Subcutaneous adipose tissue (tissue), 4 donors: ENCODE measurements around the gene FGD5. TPM values are rescaled to one million over a fixed set of nuclear protein-coding genes. Genes with fewer than 3 reads are reported as not detected.

ENCODE experiments used
- total RNA-seq, 4 donors: library from RNA; depleted of rRNA; stranded (reverse); fragments of >200 nt; gene quantifications; one replicate each; pipeline ENCODE4 v1.1.0, GENCODE V29; 2016
- TF ChIP-seq, protein P1 (sequence below): fragments of 450-650 bp; IDR thresholded peaks from one replicate; pipeline ENCODE4 v1.5.1; 2016; ENCODE audit warnings: low read depth, mild to moderate bottlenecking, control low read depth, antibody characterized with exemption, moderate library complexity

The FGD5 gene
- total RNA-seq, 4 donors from 2014 or later = 18.2 to 62.9 (median 27.6) TPM

GRCh38 chr3:14823910-14824629 lies 5.3 kb downstream of the FGD5 start:
- TF ChIP-seq, protein P1, sequence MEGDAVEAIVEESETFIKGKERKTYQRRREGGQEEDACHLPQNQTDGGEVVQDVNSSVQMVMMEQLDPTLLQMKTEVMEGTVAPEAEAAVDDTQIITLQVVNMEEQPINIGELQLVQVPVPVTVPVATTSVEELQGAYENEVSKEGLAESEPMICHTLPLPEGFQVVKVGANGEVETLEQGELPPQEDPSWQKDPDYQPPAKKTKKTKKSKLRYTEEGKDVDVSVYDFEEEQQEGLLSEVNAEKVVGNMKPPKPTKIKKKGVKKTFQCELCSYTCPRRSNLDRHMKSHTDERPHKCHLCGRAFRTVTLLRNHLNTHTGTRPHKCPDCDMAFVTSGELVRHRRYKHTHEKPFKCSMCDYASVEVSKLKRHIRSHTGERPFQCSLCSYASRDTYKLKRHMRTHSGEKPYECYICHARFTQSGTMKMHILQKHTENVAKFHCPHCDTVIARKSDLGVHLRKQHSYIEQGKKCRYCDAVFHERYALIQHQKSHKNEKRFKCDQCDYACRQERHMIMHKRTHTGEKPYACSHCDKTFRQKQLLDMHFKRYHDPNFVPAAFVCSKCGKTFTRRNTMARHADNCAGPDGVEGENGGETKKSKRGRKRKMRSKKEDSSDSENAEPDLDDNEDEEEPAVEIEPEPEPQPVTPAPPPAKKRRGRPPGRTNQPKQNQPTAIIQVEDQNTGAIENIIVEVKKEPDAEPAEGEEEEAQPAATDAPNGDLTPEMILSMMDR = no peak

DNA sequence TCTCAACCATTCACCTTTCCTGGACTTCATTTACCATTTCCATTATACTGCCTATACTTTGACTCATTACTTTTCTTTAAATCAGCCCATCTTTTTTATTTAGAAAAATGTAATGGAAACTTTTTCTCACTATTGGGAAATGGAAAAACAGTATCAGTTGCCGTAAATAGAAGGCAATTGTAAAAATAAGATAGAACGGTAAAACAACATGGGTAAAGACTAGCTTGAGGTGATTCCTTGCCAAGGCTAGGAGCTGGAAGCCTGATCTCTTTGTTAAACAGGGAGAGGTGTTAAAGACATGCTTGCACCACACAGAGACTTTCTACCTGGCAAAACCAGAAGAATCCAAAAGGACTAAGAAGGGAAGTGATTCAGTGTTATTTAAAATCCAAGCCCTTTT lies 5.9 kb downstream of the FGD5 start:
- TF ChIP-seq, protein P1 = no peak

- TF ChIP-seq, protein P1 = no peak
These were observed 7.3 kb downstream of the FGD5 start for GRCh38 chr3:14826069-14826468.

- TF ChIP-seq, protein P1 = no peak
These were observed 9.0 kb downstream of the FGD5 start for GRCh38 chr3:14827776-14828175.

DNA sequence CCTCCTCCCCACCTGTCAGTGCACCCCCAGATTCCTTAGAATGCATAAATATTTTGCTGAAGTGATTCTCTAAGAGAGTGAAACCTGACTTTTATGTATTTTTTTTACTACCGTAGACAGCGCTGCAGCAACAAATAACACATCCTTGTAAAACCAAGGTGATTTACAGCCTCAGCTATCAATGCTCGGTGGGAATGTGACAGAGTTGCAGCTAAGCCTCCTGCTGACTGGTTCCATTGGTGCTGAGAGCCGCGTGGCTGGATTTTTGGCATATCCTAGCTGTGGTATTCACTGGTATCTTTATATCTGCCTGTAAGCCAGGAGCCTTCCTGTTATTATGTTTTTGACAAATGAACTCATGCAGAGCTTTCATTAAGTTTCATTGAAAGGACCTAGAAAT lies 11.0 kb downstream of the FGD5 start:
- TF ChIP-seq, protein P1 = no peak

- TF ChIP-seq, protein P1 = no peak
These were observed 13.2 kb downstream of the FGD5 start for GRCh38 chr3:14831916-14832450.

- TF ChIP-seq, protein P1 = no peak
These were observed 14.4 kb downstream of the FGD5 start for GRCh38 chr3:14832975-14833722.
